Upper lobe of right lung (tissue), 1 donor: ENCODE data around the gene SCN10A. TPM values are rescaled to one million over a fixed set of nuclear protein-coding genes. Genes with fewer than 3 reads are reported as not detected.
A peak's percentile ranks its signal among the peaks of the same experiment; 100 is the strongest.

ENCODE experiments used
- ATAC-seq: fragments of 200-7000 bp; cut with Tn5 transposase; one replicate; pipeline ENCODE4 v1.9.1; 2020; ENCODE audit warnings: mild to moderate bottlenecking, moderate library complexity
- DNase-seq: peaks from one replicate; pipeline ENCODE4 v3.0.0-alpha.2; 2020
- H3K27ac ChIP-seq: fragments of 200-600 bp; one replicate; pipeline ENCODE4 v1.8.0; 2022
- H3K27me3 ChIP-seq: fragments of 200-600 bp; one replicate; pipeline ENCODE4 v1.8.0; 2022; ENCODE audit warnings: mild to moderate bottlenecking
- H3K36me3 ChIP-seq: fragments of 200-600 bp; one replicate; pipeline ENCODE4 v1.8.0; 2022
- H3K4me1 ChIP-seq: fragments of 200-600 bp; one replicate; pipeline ENCODE4 v1.8.0; 2022
- H3K4me3 ChIP-seq: fragments of 200-600 bp; one replicate; pipeline ENCODE4 v1.8.0; 2022; ENCODE audit warnings: mild to moderate bottlenecking
- H3K9me3 ChIP-seq: fragments of 200-600 bp; one replicate; pipeline ENCODE4 v1.8.0; 2022
- CTCF ChIP-seq: fragments of 200-600 bp; IDR thresholded peaks from one replicate; pipeline ENCODE4 v1.8.0; 2022; ENCODE audit warnings: antibody characterized with exemption
- intact Hi-C: fragments of 100-400 bp; cut with DNase I; formaldehyde crosslinking; loops from one replicate; pipeline ENCODE4 v1.11.0; 2022
- total RNA-seq: library from RNA; stranded (reverse); fragmentation: NEBNext Ultra II Directional; extraction: Animal tissue kit (Norgen Biotek cat#: 25700); gene quantifications from one replicate; pipeline ENCODE4 v1.2.1, GENCODE V29; 2021
- donor health status: DM: no; HTN: yes; CAD: no; lungs with severe emphysema.

SCN10A gene
- total RNA-seq, 1 donor from 2014 or later, result not detected

- no peaks in the 10 kb centered on the region for H3K4me1 ChIP-seq
- H3K36me3 ChIP-seq, result no peaks in the 10 kb centered on the region
- no peak overlapping the region for H3K4me3 ChIP-seq
- no peak overlapping the region for H3K27ac ChIP-seq
- TF ChIP-seq CTCF, result no peak
- intact Hi-C loops, result no loop called here
- DNase-seq, result no peak
- ATAC-seq, result no peak
- no peaks in the 10 kb centered on the region for H3K27me3 ChIP-seq
- H3K9me3 ChIP-seq, result no peaks in the 10 kb centered on the region
Measured at GRCh38 chr3:38720465-38720864, 95.6 kb downstream of the SCN10A start.

- intact Hi-C loops, result no loop called here
- peak; percentile 33 for ATAC-seq
- DNase-seq, result no peak
- Histone ChIP-seq H3K4me1 (no peaks in the 10 kb centered on the region), H3K27me3 (no peaks in the 10 kb centered on the region), H3K27ac (no peak overlapping the region), H3K4me3 (no peak overlapping the region), H3K9me3 (no peaks in the 10 kb centered on the region), H3K36me3 (no peaks in the 10 kb centered on the region)
- TF ChIP-seq CTCF, result no peak
Measured at GRCh38 chr3:38717355-38718240, 98.4 kb downstream of the SCN10A start.

GRCh38 chr3:38713121-38713520 lies 102.9 kb downstream of the SCN10A start:
- Histone ChIP-seq H3K27ac (no peak overlapping the region), H3K4me3 (no peak overlapping the region), H3K27me3 (no peaks in the 10 kb centered on the region), H3K36me3 (no peaks in the 10 kb centered on the region), H3K9me3 (no peaks in the 10 kb centered on the region), H3K4me1 (no peaks in the 10 kb centered on the region)
- DNase-seq, result no peak
- no peak for TF ChIP-seq CTCF
- no peak for ATAC-seq
- intact Hi-C loops, result no loop called here

- Histone ChIP-seq H3K36me3 (no peaks in the 10 kb centered on the region), H3K4me3 (no peak overlapping the region), H3K9me3 (no peaks in the 10 kb centered on the region), H3K27ac (no peak overlapping the region), H3K27me3 (no peaks in the 10 kb centered on the region), H3K4me1 (no peaks in the 10 kb centered on the region)
- intact Hi-C loops, result no loop called here
- no peak for TF ChIP-seq CTCF
- ATAC-seq (no peak), DNase-seq (no peak)
Measured at GRCh38 chr3:38711321-38711720, 104.7 kb downstream of the SCN10A start.

GRCh38 chr3:38707730-38708129 lies 108.3 kb downstream of the SCN10A start:
- intact Hi-C loops, result no loop called here
- H3K27ac ChIP-seq, result no peak overlapping the region
- peak; percentile 9 for TF ChIP-seq CTCF
- no peaks in the 10 kb centered on the region for H3K4me1 ChIP-seq
- no peaks in the 10 kb centered on the region for H3K9me3 ChIP-seq
- no peak for DNase-seq
- no peak overlapping the region for H3K4me3 ChIP-seq
- no peaks in the 10 kb centered on the region for H3K36me3 ChIP-seq
- ATAC-seq, result no peak
- no peaks in the 10 kb centered on the region for H3K27me3 ChIP-seq
